HG02610 (cell line): Measurements from ENCODE around the gene POU3F3.

Experiments
- ATAC-seq: cut with Tn5 transposase; IDR thresholded peaks from one replicate; pipeline ENCODE4 v1.9.1; 2021; ENCODE audit warnings: mild to moderate bottlenecking, moderate library complexity; ENCODE audit not compliant: unreplicated experiment

POU3F3 gene

GRCh38 chr2:104859766-104860450 is 6.0 kb downstream of the POU3F3 start:
- no peak for ATAC-seq

GRCh38 chr2:104860451-104860790 is 6.5 kb downstream of the POU3F3 start:
- ATAC-seq, result no peak

GRCh38 chr2:104861351-104862057 is 7.6 kb downstream of the POU3F3 start:
- ATAC-seq, result no peak

- no peak for ATAC-seq
These were observed 8.4 kb downstream of the POU3F3 start for GRCh38 chr2:104862058-104862941.

- ATAC-seq, result no peak
These were observed 9.2 kb downstream of the POU3F3 start for GRCh38 chr2:104863146-104863467.

GRCh38 chr2:104863468-104864279 is 9.8 kb downstream of the POU3F3 start:
- ATAC-seq, result no peak

GRCh38 chr2:104864280-104865095 is 10.6 kb downstream of the POU3F3 start:
- ATAC-seq, result no peak

GRCh38 chr2:104865096-104865470 is 11.2 kb downstream of the POU3F3 start:
- ATAC-seq, result no peak

- no peak for ATAC-seq
These were observed 12.4 kb downstream of the POU3F3 start for GRCh38 chr2:104866122-104866864.

- ATAC-seq, result no peak
These were observed 13.2 kb downstream of the POU3F3 start for GRCh38 chr2:104866883-104867812.

GRCh38 chr2:104867813-104868504 is 14.0 kb downstream of the POU3F3 start:
- no peak for ATAC-seq

- no peak for ATAC-seq
These were observed 14.6 kb downstream of the POU3F3 start for GRCh38 chr2:104868505-104868866.

GRCh38 chr2:104870100-104870975 is 16.4 kb downstream of the POU3F3 start:
- no peak for ATAC-seq

- no peak for ATAC-seq
These were observed 17.7 kb downstream of the POU3F3 start for GRCh38 chr2:104871649-104871971.

- ATAC-seq, result no peak
These were observed 18.3 kb downstream of the POU3F3 start for GRCh38 chr2:104871972-104872865.
